Tibial artery (tissue), 4 donors: Measurements from ENCODE around the gene PLXNB3.

Experiments used
- DNase-seq, 2 donors: peaks; one replicate each; pipeline ENCODE4 v3.0.0-alpha.2; 2019
- H3K27ac ChIP-seq, 2 donors: fragments of 200-600 bp; sonication (generic) in 1 of 2; 1 replicate in 1 of 2; 2 replicates in 1 of 2; pipeline ENCODE4 v1.5.1; 2018 to 2019; ENCODE audit warnings: mild to moderate bottlenecking in 1 of 2
- H3K27me3 ChIP-seq, 2 donors: fragments of 200-600 bp; sonication (generic) in 1 of 2; one replicate each; pipeline versions ENCODE4 v1.5.1 to v1.6.0; 2016 to 2019
- H3K36me3 ChIP-seq, 3 donors: fragments of 200-600 bp; sonication (generic) in 2 of 3; one replicate each; pipeline ENCODE4 v1.5.1; 2016 to 2019; ENCODE audit warnings: mild to moderate bottlenecking in 2 of 3
- H3K4me1 ChIP-seq, 4 donors: fragments of 200-600 bp; sonication (generic) in 2 of 4; 1 replicate in 3 of 4; 2 replicates in 1 of 4; pipeline ENCODE4 v1.5.1; 2016 to 2019
- H3K4me3 ChIP-seq, 2 donors: fragments of 200-600 bp; sonication (generic) in 1 of 2; 1 replicate in 1 of 2; 2 replicates in 1 of 2; pipeline ENCODE4 v1.5.1; 2018 to 2019; ENCODE audit warnings: mild to moderate bottlenecking in 2 of 2
- H3K9me3 ChIP-seq, 3 donors: fragments of 200-600 bp; sonication (generic) in 1 of 3; one replicate each; pipeline ENCODE4 v1.5.1; 2016 to 2019
- intact Hi-C: fragments of 100-400 bp; cut with DNase I; formaldehyde crosslinking; loops from one replicate; pipeline ENCODE4 v1.15.0; 2023; ENCODE audit warnings: low total_unique reads
- TF ChIP-seq, protein P1 (sequence below), 2 experiments: fragments of 200-600 bp in 1 of 2; fragments of 450-650 bp in 1 of 2; IDR thresholded peaks; one replicate each; pipeline ENCODE4 v1.5.1; 2017 to 2019; ENCODE audit warnings: antibody characterized with exemption in 2 of 2, mild to moderate bottlenecking in 1 of 2, moderate library complexity in 1 of 2

PLXNB3 gene

DNA sequence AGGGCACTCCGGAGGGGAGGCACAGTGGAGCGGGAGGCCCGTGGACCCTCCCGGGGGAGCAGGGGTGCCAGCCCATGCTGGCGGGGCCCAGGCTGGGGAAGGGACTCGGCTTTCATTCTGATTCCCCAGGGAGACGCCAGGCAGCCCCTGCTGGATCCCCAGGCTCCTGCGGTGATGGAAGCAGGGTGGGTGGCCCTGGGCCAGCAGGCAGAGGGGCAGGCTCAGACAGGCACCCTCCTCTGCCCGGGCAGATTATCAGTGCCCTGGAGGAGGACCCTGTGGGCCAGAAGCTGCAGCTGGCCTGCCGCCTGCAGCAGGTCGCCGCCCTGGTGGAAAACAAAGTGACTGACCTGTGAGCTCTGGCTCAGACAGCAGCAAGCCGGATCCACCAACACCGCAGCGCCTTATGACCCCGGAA, 14.6 kb downstream of the PLXNB3 start:
- TF ChIP-seq, protein P1, sequence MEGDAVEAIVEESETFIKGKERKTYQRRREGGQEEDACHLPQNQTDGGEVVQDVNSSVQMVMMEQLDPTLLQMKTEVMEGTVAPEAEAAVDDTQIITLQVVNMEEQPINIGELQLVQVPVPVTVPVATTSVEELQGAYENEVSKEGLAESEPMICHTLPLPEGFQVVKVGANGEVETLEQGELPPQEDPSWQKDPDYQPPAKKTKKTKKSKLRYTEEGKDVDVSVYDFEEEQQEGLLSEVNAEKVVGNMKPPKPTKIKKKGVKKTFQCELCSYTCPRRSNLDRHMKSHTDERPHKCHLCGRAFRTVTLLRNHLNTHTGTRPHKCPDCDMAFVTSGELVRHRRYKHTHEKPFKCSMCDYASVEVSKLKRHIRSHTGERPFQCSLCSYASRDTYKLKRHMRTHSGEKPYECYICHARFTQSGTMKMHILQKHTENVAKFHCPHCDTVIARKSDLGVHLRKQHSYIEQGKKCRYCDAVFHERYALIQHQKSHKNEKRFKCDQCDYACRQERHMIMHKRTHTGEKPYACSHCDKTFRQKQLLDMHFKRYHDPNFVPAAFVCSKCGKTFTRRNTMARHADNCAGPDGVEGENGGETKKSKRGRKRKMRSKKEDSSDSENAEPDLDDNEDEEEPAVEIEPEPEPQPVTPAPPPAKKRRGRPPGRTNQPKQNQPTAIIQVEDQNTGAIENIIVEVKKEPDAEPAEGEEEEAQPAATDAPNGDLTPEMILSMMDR (IDR thresholded peaks at IDR 0.05), result no peak
- peaks cover 0 to 24% (median 14%) of the 10 kb centered on the region in 4 donors for H3K4me1 ChIP-seq
- intact Hi-C loops, result no loop called here
- H3K36me3 ChIP-seq, result peaks cover 0 to 22% (median 0%) of the 10 kb centered on the region in 3 donors
- H3K27me3 ChIP-seq, result no peaks in the 10 kb centered on the region
- H3K9me3 ChIP-seq, result no peaks in the 10 kb centered on the region
- no peak for DNase-seq
- no peak overlapping the region for H3K4me3 ChIP-seq
- H3K27ac ChIP-seq, result no peak overlapping the region

GRCh38 chrX:153779891-153780677, 16.0 kb downstream of the PLXNB3 start:
- H3K27me3 ChIP-seq, result no peaks in the 10 kb centered on the region
- TF ChIP-seq, protein P1 (IDR thresholded peaks at IDR 0.05), result no peak
- intact Hi-C loops, result no loop called here
- H3K9me3 ChIP-seq, result no peaks in the 10 kb centered on the region
- H3K4me3 ChIP-seq, result peak overlapping the region; percentile 36 to 43
- H3K4me1 ChIP-seq, result peaks cover 0 to 24% (median 14%) of the 10 kb centered on the region in 4 donors
- peaks cover 0 to 18% (median 5%) of the 10 kb centered on the region in 3 donors for H3K36me3 ChIP-seq
- DNase-seq, result no peak
- H3K27ac ChIP-seq, result peak overlapping the region; percentile 78 to 81

GRCh38 chrX:153780678-153781427, 16.8 kb downstream of the PLXNB3 start, which contains the start of gene SRPK3:
TSS of gene SRPK3 (plus strand) at chrX:153781041. CDS start at chrX:153781087, 46 bp downstream.
- TF ChIP-seq, protein P1 (IDR thresholded peaks at IDR 0.05), result no peak
- Histone ChIP-seq H3K4me1 (peaks cover 0 to 24% (median 14%) of the 10 kb centered on the region in 4 donors), H3K27ac (peak within 1 kb of the TSS; percentile 78 to 81), H3K4me3 (peak within 1 kb of the TSS; percentile 36 to 43), H3K36me3 (peaks cover 0 to 20% (median 13%) of the 10 kb centered on the region in 3 donors), H3K9me3 (no peaks in the 10 kb centered on the region), H3K27me3 (no peaks in the 10 kb centered on the region)
- DNase-seq, result peak in 1 of 2 donors; percentile 71
- intact Hi-C loops, result no loop called here

- no peak for DNase-seq
- intact Hi-C loops, result no loop called here
- peak overlapping the region; percentile 78 to 81 for H3K27ac ChIP-seq
- peaks cover 0 to 24% (median 14%) of the 10 kb centered on the region in 4 donors for H3K4me1 ChIP-seq
- peaks cover 0 to 24% (median 18%) of the 10 kb centered on the region in 3 donors for H3K36me3 ChIP-seq
- peak overlapping the region; percentile 36 to 43 for H3K4me3 ChIP-seq
- TF ChIP-seq, protein P1 (IDR thresholded peaks at IDR 0.05), result no peak
- no peaks in the 10 kb centered on the region for H3K27me3 ChIP-seq
- no peaks in the 10 kb centered on the region for H3K9me3 ChIP-seq
These were observed 17.5 kb downstream of the PLXNB3 start for GRCh38 chrX:153781428-153782047.

GRCh38 chrX:153782313-153782712, 18.3 kb downstream of the PLXNB3 start:
- TF ChIP-seq, protein P1 (IDR thresholded peaks at IDR 0.05), result no peak
- DNase-seq, result no peak

More at GRCh38 chrX:153782313-153782712, 18.3 kb downstream of the PLXNB3 start:
- Histone ChIP-seq H3K27ac (peak overlapping the region; percentile 78 to 81), H3K9me3 (no peaks in the 10 kb centered on the region), H3K36me3 (peaks cover 0 to 32% (median 26%) of the 10 kb centered on the region in 3 donors), H3K27me3 (no peaks in the 10 kb centered on the region), H3K4me1 (peaks cover 0 to 24% (median 14%) of the 10 kb centered on the region in 4 donors), H3K4me3 (no peak overlapping the region)
- intact Hi-C loops, result no loop called here
